GM13976 (cell line): ENCODE results near the gene SELENOM.
A peak's percentile ranks its signal among the peaks of the same experiment; 100 is the strongest.

ENCODE experiments used
- DNase-seq: peaks from one replicate; pipeline ENCODE4 v3.0.0; 2012; ENCODE audit warnings: low spot score
- in situ Hi-C: fragments of 300-500 bp; cut with MboI; formaldehyde crosslinking; loops from one replicate; pipeline ENCODE4 v1.12.0; 2022; ENCODE audit warnings: low sequenced_read_pairs, mixed read lengths, inconsistent platforms; ENCODE audit not compliant: unreplicated experiment
- TF ChIP-seq, protein P1 (sequence below): IDR thresholded peaks from 2 replicates; pipeline ENCODE4 v1.5.1; 2012; ENCODE audit warnings: borderline replicate concordance, mild to moderate bottlenecking; ENCODE audit not compliant: insufficient read depth; ENCODE audit errors: extremely low read depth, missing control alignments, control extremely low read depth

The SELENOM gene

DNA sequence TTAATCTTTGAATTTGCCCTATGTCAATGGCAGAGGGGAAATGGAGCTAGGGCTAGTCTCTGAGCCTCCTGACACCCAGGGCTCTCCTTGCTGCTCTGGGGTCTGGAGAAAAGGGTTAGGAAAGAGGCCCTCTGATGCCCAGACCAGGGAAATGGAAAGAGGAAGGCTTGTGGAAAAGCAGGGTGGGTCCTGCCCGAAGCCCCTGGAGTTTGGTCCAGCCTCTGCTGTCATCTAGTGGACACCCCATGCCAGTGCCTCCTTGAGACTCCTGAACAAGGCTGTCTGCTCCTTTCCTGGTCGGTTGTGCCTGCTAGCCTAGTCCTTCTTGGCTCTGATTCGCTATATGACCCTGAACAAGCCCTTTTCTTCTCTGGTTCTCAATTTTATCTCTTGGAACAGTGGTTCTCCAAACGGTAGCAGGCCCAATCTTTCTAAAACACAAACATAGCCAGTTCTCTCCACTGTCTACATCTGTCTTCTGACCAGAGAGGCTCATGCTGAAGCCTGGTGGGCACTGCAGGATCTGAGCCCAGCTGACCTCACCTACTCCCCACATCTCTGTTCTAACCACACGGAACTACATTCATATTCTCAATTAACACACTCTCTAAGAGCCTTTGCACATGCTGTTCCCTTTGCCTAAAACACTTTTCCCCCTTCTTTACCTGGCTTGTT is 41.7 kb upstream of the SELENOM start:
- DNase-seq: peak; percentile 75
- in situ Hi-C loops: no loop called here
- TF ChIP-seq, protein P1, sequence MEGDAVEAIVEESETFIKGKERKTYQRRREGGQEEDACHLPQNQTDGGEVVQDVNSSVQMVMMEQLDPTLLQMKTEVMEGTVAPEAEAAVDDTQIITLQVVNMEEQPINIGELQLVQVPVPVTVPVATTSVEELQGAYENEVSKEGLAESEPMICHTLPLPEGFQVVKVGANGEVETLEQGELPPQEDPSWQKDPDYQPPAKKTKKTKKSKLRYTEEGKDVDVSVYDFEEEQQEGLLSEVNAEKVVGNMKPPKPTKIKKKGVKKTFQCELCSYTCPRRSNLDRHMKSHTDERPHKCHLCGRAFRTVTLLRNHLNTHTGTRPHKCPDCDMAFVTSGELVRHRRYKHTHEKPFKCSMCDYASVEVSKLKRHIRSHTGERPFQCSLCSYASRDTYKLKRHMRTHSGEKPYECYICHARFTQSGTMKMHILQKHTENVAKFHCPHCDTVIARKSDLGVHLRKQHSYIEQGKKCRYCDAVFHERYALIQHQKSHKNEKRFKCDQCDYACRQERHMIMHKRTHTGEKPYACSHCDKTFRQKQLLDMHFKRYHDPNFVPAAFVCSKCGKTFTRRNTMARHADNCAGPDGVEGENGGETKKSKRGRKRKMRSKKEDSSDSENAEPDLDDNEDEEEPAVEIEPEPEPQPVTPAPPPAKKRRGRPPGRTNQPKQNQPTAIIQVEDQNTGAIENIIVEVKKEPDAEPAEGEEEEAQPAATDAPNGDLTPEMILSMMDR: peak; percentile 73

DNA sequence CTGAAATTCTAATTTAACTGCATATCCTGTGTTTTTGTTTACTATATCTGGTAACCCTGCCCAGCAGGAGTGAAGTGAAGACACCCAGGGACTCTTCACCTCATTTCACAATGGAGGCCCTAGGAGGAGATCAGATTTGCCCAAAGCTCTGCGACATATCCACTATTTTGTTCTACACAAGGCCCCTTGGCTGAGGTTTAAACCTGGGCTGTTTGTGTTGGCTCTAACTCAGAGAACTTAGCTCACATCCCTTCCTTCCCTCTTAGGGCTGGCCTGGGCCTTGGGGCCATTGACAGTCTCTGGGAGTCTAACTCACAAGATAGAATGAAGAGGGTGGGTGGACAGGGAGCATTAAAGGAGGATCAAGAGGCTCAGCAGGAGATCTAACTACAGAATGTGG is 41.1 kb upstream of the SELENOM start:
- no peak for DNase-seq
- in situ Hi-C loops: no loop called here
- TF ChIP-seq, protein P1: no peak

DNA sequence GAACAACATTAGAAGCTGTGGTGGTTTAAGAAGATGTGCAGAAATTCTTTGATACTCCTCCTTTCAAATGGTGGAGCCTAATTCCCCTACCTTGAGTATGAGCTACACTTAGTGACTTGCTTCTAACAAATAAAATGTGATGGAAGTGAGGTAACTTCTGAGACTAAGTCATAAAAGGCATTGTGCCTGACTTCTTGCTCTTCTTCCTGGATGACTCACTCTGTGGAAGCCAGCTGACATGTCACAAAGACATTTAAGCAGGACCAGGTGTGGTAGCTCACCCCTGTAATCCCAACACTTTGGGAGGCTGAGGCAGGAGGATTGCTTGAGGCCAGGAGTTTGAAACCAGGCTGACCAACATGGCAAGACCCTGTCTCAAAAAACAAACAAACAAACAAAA is 36.9 kb upstream of the SELENOM start:
- DNase-seq: peak; percentile 23
- in situ Hi-C loops: no loop called here
- TF ChIP-seq, protein P1: no peak

DNA sequence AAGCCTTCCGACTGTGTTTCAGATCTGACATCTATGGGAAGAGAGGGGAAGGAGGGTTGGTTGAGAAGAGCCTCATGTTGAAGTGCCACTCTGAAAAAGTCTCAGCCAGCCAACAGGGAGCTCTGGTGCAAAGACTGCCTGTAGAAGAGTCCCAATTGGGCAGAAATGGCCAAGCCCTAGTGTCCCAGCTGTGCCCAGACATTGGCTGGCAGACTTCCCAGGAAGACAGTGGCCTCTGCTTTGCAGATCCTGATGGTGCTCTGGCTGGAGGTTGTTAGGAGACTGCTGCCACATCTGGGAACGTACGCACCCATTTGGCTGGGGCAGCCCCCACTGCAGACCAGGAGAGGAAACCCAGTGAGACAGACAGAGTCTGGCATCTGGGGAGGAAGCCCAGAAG is 36.2 kb upstream of the SELENOM start:
- TF ChIP-seq, protein P1: no peak
- in situ Hi-C loops: no loop called here
- no peak for DNase-seq

DNA sequence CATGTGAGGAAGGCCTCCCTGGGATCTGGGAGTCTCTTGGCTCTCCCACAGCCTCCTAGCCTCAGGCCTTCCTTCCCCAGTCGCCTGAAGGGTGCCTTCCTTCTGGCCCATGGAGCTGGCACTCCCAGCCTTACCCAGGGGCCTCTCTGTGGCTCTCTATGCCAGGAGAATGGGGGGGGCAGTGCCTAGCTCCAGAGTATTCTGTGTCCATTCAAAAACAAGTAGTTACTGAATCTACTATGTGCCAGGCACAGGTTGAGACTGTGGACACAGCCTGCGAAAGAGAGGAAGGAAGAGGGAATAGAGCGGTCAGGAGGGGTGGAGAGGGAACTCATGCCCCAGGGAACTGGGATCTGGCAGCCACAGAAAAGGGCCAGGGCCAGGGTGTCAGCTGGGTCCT is 35.7 kb upstream of the SELENOM start:
- DNase-seq: peak; percentile 17
- in situ Hi-C loops: no loop called here
- TF ChIP-seq, protein P1: no peak

DNA sequence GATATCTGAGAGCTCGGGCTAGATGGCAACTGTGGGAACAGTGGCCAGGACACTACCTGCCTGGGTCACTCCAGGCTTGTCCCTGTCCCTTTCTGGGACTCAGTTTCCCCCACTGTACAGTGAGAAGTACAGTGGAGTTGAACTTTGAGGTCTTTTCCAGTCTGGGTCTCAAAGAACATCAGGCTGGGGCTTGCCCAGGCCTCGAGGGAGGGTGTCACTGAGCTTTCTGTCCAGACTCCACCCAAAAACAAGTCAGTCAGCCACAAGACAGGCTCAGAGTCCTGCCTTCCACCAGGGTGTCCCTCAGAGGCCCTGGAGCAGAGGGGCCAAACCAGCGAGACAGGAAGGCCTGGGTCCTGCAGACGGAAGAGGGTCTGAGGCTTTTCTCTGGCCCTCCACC is 34.9 kb upstream of the SELENOM start:
- in situ Hi-C loops: no loop called here
- TF ChIP-seq, protein P1: no peak
- DNase-seq: no peak
